ENCODE results near the gene STAMBPL1.
"Not testable (repeated sequence)": the region's sequence is repeated elsewhere in the genome, so short reads cannot be mapped to it uniquely, and the experiment has no call there.

Gene STAMBPL1

DNA sequence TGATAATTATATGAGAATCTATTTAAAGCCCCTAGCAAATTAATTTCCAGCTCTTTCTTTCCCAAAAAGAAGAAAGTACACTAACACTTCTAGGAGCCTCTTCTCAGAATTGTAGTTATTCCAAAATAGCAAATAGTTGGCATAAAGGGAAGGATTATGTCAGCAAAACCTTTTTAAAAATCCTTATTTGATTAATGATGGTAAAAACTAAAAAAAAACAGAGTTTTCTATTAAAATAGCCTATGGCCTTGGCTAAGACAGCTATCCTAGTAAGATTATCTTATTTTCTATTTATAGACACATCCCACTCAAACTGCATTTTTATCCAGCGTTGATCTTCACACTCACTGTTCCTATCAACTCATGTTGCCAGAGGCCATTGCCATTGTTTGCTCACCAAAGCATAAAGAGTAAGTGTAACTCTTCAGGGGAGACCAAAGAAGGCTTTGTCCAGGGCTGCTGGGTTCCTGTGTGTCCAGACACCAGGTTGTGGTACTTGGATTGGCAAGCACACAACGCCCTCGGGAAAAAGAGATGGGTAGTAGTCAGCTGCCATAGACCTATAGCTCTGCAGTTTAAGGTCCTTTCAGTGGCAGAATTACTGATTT lies 41.0 kb downstream of the STAMBPL1 start:
- DNase-seq (ENCODE audit: low read depth), result no peak

DNA sequence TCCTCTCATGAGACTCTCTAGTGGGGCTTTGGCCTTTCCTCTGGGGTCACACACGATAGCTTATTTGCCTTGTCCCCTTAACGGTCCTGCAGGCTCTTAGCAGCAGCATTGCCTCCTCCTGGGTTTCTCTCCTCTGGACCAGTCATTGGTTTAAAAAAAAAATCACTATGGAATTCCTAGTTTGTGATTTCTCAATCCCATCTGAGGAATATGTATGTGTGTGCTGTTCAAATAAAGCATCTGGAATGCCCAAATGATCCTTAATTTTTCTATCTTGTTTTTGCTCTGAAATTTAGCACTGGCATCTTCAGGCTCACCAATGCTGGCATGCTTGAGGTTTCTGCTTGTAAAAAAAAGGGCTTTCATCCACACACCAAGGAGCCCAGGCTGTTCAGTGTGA lies 42.0 kb downstream of the STAMBPL1 start:
- DNase-seq (ENCODE audit: low read depth), result no peak

DNA sequence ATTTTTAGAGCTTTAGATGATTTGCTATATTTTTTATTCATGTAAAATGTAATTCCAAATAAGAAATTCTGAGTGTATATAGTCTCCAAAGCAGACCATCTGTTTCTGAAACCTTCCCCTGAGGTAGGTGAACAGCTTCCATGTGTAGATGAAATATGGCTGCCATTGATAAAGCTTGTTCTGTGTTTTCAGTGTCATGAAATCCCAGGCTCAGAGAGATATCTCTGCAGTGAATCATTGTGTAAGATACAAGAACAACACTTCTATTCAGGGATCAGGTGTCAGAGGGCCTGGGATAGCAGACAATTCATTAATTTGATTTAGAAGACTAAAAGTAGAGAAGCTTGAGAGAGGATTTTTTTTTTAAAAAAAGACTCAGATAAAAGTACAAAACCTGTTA lies 43.5 kb downstream of the STAMBPL1 start:
- DNase-seq (ENCODE audit: low read depth), result no peak

GRCh38 chr10:88926566-88927415 lies 46.7 kb downstream of the STAMBPL1 start:
- no peak for DNase-seq (ENCODE audit: low read depth)

DNA sequence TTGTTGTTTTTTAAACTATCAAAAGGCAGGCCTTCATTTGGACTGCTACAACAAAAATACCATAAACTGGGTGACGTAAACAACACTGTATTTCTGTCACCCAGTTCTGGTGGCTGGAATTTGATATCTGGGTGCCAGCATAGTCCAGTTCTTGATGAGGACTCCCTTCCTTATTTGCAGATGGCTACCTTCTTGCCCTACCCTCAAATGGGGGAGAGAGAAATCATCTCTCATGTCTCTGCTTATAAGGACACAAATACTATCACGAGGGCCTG lies 47.3 kb downstream of the STAMBPL1 start:
- DNase-seq (ENCODE audit: low read depth), result no peak

DNA sequence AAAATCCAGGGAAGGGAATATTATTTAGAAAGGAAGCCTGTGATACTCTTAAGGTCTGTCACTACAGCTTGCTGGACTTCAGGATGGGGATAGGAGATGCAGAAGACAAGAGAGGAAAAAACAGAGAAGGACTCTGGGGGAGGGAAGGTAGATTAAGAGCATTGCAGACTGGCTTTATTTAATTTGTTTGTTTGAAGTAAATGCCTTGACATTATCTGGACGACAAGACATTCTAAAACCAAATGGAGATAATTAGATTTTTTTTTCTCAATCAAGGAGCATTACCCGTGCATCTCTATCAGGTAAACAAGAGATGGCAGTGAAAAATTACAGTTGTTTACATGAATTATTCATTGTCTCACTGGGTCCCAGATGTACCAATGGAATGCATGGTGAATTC lies 48.2 kb downstream of the STAMBPL1 start:
- no peak for DNase-seq (ENCODE audit: low read depth)

DNA sequence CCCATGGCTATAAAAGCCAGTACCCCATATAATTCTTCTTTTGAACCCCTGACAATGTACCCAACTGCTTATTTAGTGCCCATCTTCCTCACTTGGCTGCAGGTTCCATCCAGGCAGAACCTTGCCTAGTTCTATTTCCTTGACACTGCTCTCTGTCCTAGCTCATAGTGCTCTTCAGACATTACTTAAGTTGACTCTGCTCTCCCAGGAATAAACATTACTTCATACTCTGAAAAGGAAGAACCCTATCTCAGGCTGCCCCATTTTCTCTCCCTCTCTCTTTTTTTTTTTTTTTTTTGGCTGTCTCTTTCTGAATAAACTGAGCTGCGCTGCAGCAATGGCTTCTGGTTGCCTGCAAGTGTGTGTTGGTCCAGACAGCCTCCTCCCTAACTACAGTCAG lies 51.5 kb downstream of the STAMBPL1 start:
- no peak for DNase-seq (ENCODE audit: low read depth)

GRCh38 chr10:88932029-88932428 lies 52.0 kb downstream of the STAMBPL1 start:
- DNase-seq (ENCODE audit: low read depth), result not testable (repeated sequence)

- DNase-seq (ENCODE audit: low read depth), result no peak
Measured at GRCh38 chr10:88932539-88933256, 52.7 kb downstream of the STAMBPL1 start.

GRCh38 chr10:88933564-88933963 lies 53.5 kb downstream of the STAMBPL1 start:
- no peak for DNase-seq (ENCODE audit: low read depth)

DNA sequence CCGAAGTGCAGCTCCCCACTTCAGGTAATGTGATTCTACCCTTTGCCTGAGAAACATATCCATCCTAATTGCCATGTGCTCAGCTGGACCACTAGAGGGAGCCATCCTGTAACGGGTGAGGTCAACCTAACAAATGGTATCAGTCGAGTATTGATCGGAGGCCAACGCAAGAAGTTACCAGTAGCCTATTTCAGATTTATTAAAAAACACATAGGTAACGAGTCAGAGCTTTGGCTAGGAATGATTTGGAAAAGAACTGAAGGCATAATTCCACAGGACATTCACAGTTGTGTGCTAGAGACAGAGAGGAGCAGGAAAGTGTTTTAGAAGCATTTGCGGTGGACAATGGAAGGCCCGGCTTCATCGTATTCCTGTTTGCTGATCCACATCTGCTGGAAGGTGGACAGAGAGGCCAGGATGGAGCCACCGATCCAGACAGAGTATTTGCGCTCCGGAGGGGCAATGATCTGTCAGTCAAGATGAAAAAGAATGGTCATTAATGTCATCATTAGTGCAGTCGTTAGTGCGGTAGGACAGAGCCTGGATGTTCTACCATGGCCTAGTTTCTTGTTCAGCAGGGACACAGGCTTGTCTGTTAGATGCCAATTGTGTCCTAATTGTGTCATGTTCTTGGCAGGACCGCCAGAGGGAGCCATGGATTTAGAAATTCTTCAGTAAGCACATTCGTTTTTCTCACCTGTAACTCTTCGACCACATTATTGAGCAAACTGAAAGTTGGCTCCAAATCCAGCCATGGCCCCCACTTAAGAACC lies 55.0 kb downstream of the STAMBPL1 start:
- peak; percentile 54 for DNase-seq (ENCODE audit: low read depth)

GRCh38 chr10:88936656-88937055 lies 56.6 kb downstream of the STAMBPL1 start:
- DNase-seq (ENCODE audit: low read depth), result no peak

- DNase-seq (ENCODE audit: low read depth), result no peak
Measured at GRCh38 chr10:88938039-88938438, 58.0 kb downstream of the STAMBPL1 start.

DNA sequence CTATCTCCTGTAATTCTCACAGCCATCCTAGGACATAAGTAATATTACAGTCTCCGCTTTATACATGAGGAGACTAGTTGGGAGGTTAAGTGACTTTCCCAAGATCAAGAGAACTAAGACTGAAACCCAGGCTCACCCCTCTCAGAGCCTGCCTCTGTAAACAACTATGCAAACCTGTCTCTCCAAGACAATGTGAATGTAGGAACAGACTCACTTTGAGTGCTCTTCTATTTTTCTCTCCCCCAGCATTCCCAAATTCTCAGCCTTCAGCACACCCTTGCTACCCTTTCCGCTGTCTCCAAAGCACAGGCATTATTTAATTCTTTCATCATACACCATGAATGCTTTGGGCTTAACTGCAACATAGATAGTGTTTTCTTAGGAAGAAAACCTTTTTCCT lies 58.9 kb downstream of the STAMBPL1 start:
- DNase-seq (ENCODE audit: low read depth), result no peak

DNA sequence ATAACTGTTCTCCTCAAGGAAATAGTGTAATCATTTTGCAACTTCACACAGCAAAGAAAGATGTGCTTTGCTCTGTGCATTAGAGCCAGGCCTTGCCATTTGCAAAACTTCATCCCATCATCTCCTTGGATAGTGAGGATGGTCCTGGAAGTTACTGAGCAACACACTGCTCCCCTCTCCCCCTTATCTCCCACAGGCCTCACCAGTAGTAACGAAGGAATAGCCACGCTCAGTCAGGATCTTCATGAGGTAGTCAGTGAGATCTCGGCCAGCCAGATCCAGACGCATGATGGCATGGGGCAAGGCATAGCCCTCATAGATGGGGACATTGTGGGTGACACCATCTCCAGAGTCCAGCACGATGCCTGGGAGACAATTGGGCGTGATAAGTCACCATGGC lies 61.0 kb downstream of the STAMBPL1 start:
- no peak for DNase-seq (ENCODE audit: low read depth)

DNA sequence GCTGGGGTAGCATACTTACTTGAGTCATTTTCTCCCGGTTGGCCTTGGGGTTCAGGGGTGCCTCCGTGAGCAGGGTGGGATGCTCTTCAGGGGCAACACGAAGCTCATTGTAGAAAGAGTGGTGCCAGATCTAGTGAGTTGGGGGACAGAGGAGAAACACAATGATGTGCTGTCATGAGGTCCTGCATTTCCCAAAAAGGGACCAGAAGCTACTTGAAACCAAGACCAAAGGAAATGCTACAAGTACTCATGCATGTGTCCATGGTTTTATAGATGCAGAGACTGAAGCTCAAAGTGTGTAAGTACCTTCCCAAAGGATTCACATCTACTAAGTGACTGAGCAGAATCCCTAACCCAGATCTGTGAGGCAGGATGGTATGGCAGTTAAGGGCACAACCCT lies 63.7 kb downstream of the STAMBPL1 start:
- no peak for DNase-seq (ENCODE audit: low read depth)

DNA sequence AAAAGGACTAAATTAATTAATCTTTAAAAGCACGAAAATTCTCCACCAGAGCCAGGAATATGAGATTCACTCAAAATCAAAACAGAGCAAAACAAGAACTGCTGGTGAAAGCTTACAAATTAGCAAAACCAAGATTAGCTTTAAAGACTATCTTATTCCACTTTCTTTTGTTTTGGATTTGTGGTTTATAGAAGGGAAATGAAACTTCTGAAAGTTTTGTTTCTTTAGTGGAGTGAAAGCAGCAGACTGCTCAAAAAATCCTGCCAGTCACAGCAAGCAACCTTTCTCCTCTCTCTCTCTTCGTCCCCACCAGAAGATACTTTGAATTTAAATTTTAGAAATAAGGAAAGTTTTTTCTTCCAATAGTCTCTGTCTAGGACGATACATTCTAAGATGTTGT lies 64.8 kb downstream of the STAMBPL1 start:
- no peak for DNase-seq (ENCODE audit: low read depth)

GRCh38 chr10:88946200-88946599 lies 66.2 kb downstream of the STAMBPL1 start:
- DNase-seq (ENCODE audit: low read depth), result no peak

DNA sequence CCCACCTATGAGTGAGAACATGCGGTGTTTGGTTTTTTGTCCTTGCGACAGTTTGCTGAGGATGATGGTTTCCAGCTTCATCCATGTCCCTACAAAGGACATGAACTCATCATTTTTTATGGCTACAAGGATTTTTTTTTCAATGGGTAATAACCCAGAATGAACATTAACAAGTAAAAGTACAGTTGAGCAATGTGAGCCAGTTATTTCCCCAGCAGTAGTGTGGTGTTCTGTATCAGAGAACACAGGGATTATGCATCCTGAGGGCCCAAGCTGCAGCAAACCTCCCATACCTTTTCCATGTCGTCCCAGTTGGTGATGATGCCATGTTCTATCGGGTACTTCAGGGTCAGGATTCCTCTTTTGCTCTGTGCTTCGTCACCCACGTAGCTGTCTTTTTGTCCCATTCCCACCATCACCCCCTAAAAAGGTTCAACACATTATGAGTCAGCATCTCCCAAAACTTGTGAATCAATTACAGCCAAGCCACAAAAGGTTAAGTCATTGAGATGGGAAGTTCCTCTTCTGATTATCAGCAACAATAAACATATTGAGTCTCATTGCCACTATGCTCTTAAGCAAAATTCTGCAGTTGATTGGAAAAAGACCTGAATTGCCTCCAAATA lies 67.0 kb downstream of the STAMBPL1 start:
- no peak for DNase-seq (ENCODE audit: low read depth)

- no peak for DNase-seq (ENCODE audit: low read depth)
Measured at GRCh38 chr10:88949051-88949450, 69.0 kb downstream of the STAMBPL1 start.

DNA sequence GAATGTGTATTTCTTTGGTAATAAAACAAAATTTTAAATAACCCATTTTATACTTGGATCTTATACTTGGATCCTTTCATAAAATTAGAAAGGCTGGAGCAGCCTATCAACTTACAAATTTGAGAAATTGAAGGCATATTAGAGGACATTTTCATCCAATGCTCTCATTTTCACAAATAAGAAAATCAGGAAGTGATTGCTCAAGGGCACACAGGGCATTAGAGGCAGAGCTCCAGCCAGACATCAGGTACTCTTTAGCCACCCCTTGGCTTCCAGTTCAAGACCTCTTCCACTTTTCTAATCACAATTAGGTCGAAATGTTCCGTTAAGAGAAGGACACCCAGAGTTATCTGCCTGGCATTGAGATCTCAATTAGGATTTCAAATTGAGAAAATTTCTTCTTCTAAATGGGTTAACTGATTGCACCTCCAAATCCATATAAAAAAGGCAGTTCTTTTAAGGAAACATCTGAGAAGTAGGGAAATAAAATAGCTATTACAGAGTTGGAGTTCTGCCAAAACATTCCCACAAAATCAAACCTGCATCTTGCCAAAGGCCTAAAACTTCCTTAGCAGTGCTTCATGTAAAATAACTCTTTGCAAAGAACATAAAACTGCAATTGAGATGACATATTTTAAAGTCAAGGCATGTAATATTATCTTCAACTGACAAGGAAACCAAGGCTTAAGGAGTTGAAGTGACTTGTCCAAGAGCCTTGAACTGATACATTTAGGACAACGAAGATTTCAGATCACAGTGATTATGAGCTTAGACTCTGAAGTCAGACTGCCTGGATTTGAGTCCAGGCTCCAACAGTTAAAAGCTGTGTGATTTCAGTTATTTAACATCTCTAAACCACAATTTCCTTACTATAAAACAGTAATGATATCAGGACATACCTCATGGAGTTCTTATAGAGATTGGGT lies 70.1 kb downstream of the STAMBPL1 start:
- DNase-seq (ENCODE audit: low read depth), result no peak

Measured in stimulated activated CD8-positive, alpha-beta memory T cell treated with anti-CD3 and anti-CD28 coated beads, Interleukin-4, amount 100 ng/mL, for 24 hours (primary cell).